Iris pigment epithelial cell (primary cell): ENCODE results near the gene DLX4.

Experiments
- DNase-seq: peaks from one replicate; pipeline ENCODE4 v3.0.0-alpha.2; 2011; ENCODE audit warnings: low read depth

DLX4 gene

DNA sequence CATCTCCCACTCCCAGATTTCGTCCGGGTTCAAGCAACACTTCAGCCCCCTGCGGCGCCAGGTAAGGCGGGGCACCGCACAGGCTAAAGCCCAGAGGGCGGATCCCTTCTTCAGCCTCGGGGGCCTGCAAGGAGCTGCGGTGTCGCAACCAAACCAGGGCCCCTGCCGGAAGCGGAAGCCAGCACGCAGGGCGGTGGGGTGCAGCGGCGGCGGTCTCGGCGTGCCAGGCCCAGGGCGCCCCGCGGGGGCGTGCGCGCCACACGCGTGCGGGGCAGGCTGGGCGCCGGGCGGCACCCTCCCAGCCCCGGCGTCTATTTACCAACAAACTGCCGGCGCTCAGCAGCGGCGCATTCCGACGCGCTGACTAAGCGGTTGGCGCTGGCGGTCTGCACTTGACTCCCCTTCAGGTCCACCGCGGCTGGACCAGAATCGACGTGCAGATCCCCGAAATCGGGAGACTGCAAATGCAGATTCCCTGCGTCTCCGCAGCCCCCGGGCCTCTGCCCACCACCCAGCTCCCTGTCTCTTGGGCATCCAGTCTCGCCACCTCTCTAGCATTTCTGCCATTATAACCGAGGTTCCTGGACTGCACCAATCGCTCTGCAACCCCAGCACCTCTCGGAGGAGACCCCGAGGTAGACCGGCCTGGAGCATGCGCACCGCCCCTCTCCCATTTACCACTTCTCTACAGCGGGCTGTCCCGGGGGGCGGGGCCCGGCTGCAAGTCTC lies 421 bp upstream of the DLX4 start:
- DNase-seq, result peak; percentile 64

DNA sequence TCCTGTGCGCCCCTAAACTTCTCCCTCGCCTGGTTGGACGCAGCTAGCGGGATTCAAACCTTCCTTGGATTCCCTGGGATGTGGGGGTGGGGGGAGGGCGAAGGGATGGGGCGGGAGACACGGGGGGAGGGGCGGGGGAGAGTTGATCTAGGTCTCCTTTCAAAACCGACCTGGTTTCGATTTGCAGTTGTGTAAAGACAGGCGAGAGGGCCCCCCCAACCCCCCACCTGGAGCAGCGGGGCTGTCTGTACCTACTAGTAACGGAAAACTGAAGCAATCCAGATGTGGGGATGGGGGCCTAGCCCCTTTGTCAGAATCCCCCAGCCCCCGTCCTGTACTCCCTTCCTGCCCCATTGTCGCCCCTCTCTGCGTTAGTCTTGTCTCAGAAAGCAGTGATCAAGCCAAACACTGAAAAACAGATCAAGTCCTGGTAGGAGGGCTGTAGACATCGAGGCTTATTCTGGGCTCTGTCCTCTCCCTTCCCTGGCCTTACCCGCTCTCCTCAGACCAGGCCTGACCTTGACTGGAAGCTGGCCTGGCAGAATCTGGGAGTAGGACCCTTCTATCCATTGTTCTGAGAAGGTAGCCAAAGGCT lies 902 bp downstream of the DLX4 start:
- DNase-seq, result no peak

DNA sequence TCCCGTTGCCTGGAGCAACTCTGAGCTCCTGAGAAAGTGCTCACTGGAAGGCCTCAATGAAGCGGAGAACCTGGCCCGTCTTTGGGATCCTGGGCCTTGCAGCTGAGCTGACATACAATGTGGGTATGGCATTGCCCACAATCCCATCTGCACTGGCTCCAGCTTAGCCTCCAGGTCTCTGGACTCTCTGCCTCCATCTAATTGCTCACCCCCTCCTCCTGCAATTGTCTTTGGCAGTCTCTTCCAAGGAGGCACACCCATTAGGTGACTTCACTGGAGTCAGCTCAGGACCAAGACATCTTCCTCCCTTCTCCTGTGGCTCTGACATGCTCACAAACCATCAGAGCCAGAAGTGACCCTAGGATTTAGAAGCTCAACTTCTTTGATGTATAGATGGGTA lies 1.5 kb downstream of the DLX4 start:
- no peak for DNase-seq

DNA sequence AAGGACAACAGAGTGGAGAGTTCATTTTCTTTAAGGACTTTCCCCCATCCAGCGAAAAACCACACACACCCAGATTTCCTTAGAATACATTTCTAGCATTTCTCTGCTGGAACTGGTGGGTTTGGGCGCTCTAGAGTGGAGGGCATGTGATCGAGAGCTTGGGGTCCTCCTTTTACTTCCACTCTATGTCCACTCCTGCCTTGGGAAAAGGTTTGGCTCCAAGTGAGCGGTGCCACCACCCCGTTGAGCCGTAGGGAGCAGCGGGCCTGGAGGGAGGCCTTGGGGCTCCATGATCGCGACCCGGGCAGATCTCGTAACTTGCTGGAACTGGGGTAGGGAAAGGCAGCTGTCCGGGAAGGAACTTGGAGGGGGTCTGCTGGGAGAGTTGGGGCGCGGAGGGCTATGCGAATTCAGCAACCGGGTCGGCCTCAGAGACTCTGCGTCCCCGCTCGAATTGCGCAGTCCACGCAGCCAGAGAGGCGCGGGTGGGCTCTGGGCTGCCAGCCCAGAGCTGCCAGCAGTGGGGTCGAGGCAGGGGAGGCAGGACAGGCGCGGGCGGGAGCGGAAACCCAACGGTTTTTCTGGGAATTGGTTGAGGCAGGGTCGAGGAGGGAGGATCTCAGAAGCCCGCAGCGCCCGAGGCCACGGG lies 2.3 kb downstream of the DLX4 start:
- no peak for DNase-seq

DNA sequence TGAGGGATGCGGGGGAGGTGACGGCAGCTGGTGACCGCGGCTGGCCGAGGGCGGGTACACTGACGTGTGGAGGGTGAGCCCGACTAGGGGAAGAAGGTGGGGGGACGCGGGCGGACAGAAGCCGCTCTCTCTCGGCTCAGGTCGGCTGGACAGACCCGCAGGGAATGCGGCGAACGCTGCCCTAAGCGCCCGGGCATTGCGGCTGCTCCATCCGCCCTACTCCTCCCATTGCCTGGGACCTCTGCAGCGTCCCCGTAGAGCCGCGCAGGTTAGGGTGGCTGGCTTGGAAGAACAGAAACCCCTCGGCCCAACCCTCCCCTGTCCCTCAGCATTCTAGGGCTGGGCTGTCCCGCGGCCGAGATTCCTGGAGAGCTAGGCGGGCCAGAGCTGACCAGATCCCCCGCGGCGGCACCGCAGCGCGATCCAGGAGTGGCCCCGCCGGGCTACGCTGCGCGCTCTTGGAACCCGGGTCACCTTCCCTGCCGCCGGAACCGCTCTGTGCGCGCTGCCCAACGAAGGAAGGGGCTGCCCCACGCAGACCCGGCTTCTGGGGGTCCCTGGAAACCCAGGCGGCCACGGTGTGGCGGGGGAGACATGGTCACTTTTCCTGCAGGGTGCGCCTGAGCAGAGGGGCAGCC lies 3.0 kb downstream of the DLX4 start:
- DNase-seq, result no peak

DNA sequence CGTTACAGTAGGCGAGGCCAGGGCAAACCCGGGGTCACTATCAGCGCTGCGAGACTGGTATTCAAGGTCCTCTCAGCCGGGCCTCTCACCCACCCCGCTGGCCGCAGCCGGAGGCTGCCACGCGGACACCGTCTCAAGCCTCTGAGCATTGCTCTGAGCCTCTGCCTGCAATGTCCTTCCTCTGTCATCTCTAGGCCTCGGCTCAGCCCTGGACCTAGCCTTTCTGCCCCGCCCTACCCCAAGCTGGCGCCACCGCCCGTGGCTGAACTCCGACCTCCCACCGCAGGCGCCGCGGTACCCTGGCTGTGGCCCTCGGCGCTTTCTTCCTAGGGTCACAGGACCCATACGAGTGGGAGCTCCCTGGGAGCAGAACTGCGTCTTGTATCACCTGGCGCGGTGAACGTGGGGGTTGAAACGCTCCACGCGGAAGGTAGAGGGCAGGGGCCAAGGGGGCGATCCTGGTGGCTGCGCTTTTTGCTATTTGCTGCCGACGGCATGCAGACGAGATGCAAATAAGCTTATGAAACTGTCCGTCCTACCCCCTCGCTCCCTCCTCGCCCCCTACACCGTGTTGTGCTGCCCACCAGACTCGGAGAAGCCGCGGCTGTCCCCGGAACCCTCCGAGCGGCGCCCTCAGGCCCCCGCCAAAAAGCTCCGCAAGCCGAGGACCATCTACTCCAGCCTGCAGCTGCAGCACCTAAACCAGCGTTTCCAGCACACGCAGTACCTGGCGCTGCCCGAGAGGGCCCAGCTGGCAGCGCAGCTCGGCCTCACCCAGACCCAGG lies 3.7 kb downstream of the DLX4 start:
- DNase-seq, result no peak

DNA sequence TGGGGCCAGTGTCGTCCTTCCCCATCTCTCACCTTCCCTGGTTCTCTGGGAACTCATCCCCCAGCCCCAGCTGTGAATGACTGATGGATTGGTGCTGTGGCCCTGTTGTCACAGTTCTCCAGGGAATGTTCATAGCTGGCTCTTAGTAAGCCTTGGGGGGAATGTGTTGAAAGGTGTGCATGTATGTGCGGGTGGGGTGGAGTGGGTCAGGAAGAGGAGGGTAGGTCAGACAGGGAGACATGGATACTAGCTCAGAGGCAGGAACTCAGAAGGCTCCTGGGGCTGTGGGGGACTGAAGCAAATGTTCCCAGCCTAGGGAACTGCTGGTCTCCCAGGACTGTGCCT lies 4.3 kb downstream of the DLX4 start:
- no peak for DNase-seq

DNA sequence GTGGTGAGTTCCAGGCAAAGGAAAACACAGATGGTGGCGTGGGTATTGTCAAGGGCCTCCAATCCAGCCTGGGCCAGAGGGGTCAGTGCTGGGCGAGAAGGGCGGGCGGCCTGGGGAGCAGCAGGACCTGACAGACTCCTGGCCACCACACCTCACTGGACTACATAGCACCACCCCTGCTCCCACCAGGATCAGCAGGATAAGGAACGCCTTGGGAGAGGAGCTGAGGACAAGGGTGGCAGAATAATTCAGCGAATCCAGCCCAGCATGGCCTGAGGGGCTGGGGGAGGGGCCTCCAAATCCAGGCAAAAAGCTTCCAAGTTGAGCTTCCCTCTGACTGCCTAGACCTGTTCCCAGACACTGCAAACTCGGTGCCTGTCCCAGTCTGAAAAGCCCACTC lies 6.5 kb downstream of the DLX4 start:
- no peak for DNase-seq

DNA sequence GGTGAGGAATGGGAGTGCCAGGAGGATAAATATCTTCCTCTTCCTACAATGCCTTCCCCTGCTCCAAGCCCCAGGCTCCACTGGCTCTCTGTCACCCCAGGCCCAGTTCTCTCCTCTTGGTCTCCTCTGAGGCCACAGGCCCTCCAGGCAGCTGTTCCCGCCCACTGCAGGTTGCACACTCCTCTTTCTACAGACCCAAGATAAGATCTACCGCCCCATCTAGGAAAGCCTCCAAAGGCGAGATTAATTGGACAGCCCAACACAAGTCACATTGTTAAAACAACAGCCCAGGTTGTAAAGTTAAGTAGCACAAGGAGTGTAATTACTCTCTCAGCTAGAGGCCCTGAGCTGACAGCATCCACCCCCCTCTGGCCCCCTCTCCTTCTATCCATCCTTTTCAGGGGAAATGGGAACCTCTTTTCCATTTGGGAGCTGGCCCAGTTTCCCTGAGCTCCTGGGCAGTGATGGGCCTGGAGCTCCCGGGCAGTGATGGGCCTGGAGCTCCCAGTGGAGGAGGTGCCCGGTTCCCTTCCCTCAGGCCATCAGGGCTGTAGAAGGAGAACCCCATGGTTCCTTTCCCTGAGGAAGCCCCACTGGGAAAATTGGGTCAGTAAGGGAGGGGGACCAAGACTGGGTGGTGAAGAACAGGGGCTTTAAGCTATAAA lies 7.3 kb downstream of the DLX4 start:
- no peak for DNase-seq

DNA sequence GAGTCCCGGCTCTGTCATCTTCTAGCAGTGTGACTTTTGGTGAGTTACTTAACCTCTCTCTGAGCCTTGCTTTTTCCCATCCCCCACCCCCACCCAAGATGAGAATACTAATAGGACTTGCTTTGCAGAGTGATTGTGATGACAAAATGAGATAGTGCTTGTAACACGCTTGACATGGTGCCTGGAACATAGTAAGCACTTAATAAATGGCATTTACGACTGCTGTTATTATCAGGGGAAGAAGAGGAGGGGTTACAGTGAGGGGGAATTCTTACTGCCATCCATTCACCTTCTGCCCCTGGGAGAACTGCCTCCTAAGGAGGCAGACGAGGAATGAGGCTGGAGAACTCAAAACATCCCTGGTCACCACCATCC lies 7.8 kb downstream of the DLX4 start:
- no peak for DNase-seq

DNA sequence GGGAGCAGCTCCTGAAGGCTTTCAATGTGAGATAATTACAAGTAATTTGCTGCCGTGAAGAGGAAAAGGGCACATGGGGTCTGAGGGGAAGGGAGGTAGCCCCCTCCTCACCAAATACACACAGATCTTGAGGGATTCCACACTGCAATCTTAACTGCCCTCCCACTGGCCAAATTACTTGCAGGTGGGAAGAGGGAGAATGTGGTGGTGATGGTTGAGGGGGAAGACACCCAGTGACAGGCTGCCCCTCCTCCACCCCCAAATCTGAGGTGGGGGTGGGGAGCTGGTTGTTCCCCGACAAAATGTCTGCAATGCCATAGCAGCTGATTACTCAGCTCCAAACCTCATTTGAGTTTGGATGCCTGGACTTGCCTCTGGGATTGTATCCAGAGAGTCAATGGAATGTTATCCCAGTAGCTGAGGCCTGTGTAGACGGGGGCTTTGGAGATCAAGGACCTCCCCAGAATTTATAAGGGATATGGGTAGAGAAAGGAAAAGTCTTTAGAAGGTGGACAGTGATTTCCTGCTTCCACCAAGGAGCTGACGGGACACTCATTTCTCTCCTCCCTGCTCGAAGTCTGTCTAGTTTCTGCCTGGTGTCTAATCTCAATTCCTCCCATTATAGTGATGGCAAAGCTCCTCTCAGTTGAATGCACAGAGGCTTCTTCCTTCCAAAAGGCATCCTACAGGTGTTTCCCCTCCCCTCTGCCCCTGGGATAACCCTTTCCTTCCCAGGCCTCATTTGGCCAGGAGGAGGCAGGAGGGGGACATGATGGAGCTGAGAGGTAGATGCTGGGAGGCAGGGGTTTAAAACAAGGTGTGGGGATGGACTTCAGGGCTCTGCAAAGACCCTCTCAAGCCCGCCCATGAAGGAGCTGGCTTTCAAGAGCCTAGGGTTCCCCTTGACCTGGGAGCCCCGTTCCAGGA lies 8.7 kb downstream of the DLX4 start:
- no peak for DNase-seq

DNA sequence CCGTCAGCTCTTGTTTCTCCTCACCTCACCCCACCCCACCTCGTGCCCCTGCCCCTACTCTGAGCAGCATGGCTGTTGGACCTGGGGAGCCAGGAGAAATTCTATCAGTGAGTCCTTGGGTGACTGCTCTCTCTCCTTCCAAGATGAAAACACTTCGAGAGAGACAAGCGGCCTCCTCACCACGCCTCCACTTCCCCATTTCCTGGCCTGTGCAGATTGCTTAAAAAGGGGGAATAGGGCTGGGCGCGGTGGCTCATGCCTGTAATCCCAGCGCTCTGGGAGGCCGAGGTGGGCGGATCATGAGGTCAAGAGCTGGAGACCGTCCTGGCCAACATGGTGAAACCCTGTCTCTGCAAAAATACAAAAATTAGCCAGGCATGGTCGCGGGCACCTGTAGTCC lies 9.5 kb downstream of the DLX4 start:
- no peak for DNase-seq

DNA sequence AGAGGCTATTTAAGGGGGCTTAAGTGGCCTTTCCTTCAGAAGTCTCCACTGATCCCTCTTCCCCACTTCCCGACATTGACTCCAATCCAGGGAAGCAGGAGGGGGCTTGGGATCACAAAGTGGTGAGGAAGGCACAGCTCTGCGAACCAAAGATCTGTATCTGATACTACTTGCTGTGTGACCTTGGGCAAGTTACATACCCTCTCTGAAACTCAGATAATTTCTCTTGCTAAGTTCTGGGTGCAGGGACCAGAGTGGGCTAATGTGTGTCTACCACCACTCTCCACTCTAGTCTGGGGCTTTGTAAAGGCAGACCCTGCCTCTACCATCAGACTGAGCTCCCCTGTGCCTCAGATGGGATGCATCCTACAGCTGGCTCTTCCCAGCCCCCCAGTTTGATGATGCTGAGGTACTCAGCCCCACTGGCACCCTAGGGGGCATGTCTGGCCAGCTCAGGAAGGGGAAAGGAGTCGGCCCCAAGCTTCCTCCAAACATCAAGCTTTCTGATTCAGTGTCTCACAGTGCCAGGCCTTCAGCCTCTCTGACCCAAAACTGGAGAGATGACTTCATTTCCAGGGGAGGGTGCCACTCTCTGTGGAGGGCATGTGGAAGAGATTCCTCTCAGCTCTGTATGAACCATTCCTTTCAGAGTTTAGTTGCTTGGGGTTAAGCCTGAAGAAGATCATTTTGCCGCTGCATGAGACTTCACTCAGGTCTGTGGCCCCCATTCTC lies 10.9 kb downstream of the DLX4 start:
- DNase-seq, result no peak

DNA sequence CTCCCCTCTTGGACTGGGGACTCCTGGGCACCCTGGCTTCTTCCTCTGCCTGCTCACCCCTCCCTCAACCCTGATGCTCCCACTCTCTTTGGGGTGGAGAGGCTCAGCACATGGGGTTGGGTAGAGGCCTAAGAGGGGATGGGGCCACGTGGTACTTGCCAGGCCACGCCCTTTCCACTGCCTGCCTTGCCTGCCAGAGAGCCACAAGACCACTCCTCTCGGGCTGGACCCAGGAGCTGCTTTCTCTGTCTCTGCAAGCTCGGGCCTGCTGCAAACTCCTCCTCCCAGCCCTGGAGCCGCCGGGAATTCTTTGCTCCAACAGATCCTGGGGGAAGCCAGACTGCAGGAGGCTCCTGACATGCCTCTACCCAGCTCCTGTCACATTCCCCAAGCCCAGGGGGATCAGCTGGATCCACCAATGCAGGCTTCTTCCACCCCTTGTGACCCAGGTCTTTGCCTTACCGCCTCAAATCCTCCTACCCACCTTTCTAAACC lies 11.8 kb downstream of the DLX4 start:
- DNase-seq, result no peak

DNA sequence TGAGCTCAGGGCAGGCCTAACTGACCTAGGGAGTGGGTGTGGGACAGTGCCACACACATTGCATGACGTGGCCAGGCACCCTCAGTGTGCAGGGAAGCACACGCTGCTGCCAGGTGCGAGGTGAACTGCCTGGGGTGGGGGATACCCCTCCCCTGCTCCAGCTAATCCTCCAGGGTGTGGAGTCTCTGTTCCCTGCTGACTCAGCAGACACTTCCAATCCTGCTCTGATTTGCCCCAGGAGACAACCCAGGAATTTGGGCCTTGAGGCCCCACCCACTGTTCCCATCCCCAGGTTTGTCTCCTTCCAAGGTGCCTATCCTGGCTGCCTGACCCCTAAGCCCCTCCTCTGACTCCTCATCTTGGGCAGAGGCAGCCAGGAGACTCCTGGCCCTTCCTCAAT lies 15.3 kb downstream of the DLX4 start:
- no peak for DNase-seq

DNA sequence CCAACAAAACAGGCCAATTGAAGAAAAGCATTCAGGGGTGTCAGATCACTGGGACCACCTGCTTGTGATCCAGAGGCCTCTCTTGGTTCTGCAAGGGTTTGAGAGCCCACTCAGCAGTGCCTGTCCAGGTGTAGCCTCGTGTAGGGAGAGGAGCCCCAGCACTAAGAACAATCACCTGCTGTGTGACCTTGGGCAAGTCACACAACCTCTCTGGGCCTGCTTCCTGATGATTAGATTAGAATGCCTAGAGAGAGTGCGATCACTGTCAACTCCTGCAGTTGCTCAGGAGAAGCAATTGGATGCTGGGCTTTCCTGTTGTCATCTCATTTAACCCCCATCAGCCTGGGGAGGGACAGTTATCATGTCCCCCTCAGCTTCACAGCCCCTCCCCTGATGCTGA lies 15.8 kb downstream of the DLX4 start:
- no peak for DNase-seq

DNA sequence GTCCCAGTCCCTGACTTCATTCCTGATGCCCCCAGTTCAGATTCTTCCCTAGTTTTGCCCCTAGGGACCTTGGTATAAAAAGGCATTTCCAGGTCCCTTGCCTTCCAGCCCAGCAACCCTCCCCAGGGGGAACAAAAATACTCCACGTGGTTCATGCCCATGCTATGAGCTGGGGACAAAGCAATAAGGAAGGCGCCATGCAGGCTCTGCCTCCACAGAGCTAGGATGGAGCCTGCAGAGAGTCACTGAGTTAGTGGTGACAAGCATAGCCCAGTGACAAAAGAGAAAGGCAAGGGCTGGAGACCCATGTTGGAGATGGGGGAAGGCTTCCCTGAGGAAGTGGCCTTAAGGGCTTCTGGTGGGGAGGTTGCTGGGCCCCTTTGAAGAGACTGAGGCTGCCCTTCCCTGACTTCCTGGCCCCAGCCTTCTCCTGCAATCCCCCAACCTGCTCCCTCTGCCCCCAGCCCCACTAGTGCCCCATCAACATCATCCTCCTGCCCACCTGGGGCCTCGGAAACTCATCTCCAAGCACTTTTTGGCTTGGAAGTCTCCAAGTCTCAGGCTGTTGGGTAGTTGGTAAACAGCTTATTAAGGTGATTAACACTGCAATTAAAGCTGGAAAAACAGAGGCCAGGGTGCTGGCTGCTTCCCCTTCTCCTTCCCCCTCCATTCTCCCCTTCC lies 16.5 kb downstream of the DLX4 start:
- no peak for DNase-seq

DNA sequence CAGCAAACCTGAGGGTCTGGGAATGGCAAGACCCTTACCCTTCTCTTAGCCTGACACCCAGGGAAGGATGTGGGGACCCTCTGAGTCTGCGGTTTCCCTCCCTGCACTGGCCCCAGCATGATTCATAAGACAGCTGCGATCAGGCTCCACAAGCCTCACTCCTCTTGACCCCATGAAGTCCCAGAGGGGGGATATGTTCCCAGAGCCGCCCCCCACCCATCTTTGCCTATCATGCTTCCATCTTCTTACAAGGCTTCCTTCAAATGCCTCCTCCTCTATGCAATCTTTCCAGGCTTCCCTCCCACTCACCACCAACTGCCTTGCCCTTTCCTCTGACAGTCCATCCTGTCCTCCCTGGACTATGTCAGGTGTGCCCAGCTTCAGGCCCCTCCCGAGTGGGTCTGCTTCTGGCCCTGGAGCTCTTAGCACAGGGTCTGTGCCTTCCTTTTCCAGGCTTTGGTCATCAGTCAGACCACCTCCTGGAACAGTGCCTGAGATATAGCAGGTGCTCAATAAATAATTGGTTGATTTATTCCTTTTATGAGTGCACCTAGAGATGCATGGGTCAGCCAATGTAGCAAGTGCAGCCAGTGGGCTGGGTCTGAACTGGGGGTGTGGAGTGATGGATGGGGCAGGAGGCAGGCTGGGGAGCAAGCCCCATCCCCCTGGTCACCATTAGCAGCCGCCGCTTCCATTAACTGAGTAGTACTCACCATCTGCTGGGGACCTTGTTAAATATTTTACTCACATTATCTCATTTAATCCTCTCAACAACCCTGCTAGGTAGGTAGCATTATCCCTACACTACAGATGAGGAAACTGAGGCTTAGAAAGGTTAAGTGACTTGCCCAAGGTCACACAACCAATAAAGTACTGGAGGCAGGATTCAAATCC lies 17.7 kb downstream of the DLX4 start:
- DNase-seq, result no peak

DNA sequence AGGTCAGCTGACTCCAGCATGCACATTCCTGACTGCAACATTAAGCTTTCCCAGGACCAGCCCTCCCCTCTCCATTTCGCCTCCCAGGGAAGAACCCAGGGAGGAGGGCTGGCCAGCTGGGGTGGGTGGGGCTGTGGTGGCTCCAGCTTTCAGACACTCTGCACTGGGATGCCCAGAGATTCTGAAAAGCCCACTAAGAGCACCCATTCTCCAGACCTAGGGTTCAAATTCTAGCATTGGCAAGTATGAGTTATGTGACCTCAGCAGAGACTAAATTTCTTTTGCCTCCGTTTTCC lies 18.2 kb downstream of the DLX4 start:
- DNase-seq, result no peak
